Mesodermal cell (in vitro differentiated cells): ENCODE results near the gene MT1A.
"Not testable (repeated sequence)": the region's sequence is repeated elsewhere in the genome, so short reads cannot be mapped to it uniquely, and the experiment has no call there.

Experiments
- H3K27ac ChIP-seq: 2 replicates; pipeline ENCODE4 v1.7.0; 2013; ENCODE audit warnings: mild to moderate bottlenecking, low read depth, low read length, moderate library complexity; ENCODE audit not compliant: severe bottlenecking
- H3K36me3 ChIP-seq: 2 replicates; pipeline ENCODE4 v1.7.1; 2013; ENCODE audit warnings: mild to moderate bottlenecking, low read length, moderate library complexity; ENCODE audit not compliant: control insufficient read depth, insufficient read depth
- H3K4me1 ChIP-seq: one replicate; pipeline ENCODE4 v1.7.1; 2013; ENCODE audit warnings: mild to moderate bottlenecking, low read length; ENCODE audit not compliant: insufficient read depth, control insufficient read depth, poor library complexity, severe bottlenecking
- H3K4me3 ChIP-seq: 2 replicates; pipeline ENCODE4 v1.7.0; 2013; ENCODE audit warnings: low read length, control low read depth, mild to moderate bottlenecking; ENCODE audit not compliant: insufficient read depth, poor library complexity, severe bottlenecking; ENCODE audit errors: extremely low read depth
- H3K9me3 ChIP-seq: 2 replicates; pipeline ENCODE4 v1.7.1; 2013; ENCODE audit warnings: mild to moderate bottlenecking, low read length, moderate library complexity; ENCODE audit not compliant: control insufficient read depth
- WGBS, 2 experiments: methylation state at CpG; one replicate each; pipeline ENCODE4 v1.1.5; 2013; ENCODE audit warnings: missing lambda C conversion rate in 2 of 2; ENCODE audit not compliant: insufficient coverage in 2 of 2; 5-methylcytosine and 5-hydroxymethylcytosine counted together

Gene MT1A

DNA sequence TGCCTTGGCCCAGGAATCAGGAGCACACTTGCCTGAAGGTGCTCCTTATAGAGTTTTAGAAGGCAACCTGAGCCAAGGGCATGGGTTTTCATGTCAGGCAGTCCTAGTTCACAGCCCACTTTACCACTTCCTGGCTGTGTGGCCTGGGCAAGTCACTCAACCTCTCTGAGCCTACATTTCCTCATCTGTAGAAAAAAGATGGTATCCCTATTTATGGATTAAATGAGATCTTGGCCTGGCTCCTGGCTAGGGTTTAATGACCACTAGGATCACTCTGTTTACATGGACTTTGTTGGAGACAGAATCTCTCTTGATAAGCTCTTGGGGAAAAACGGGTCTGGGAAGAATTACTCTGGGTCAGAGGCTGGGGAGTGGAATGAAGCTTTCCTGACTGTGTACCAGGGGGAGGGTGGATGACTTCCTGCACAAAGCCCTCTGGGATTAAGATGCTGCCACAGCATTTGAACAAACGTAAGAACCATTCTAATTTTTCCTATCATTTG lies 27.8 kb upstream of the MT1A start:
- Histone ChIP-seq H3K9me3 (no peaks in the 10 kb centered on the region), H3K4me1 (peaks cover 39% of the 10 kb centered on the region), H3K36me3 (no peaks in the 10 kb centered on the region), H3K27ac (no peak overlapping the region), H3K4me3 (no peak overlapping the region)
- 87 to 91% methylated on average over 2 of the region's 2 CpGs for WGBS, 2 experiments

DNA sequence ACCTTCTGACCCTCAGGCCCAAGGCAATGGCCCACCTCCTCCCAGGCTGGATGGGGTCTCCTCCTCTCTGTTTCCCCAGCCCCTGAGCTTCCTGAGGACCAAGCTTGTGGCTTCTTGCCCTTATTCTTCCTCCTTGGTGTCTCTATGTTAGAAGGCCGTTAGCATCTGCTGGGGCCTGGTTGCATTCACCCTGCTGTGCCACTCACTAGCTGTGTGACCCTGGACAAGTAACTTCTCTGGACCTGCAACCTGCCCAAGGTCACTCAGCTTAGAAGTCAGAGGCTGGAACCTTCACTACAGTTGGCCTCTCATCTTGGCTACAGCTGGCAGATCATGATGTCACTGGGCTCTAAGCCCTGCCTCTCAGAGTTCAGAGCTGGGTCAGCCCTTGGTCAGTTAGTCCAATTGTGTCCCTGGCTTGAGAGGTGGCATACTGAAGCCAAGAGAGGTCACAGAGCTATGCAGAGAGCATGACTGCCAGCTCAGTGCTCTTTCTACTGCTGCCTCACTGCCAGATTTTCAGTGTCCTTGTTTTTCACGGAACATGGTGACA lies 27.1 kb upstream of the MT1A start:
- H3K27ac ChIP-seq = no peak overlapping the region
- H3K9me3 ChIP-seq = no peaks in the 10 kb centered on the region
- no peak overlapping the region for H3K4me3 ChIP-seq
- 93 to 100% methylated on average over 1 to 2 of the region's 2 CpGs for WGBS, 2 experiments
- H3K36me3 ChIP-seq = no peaks in the 10 kb centered on the region
- peaks cover 36% of the 10 kb centered on the region for H3K4me1 ChIP-seq

DNA sequence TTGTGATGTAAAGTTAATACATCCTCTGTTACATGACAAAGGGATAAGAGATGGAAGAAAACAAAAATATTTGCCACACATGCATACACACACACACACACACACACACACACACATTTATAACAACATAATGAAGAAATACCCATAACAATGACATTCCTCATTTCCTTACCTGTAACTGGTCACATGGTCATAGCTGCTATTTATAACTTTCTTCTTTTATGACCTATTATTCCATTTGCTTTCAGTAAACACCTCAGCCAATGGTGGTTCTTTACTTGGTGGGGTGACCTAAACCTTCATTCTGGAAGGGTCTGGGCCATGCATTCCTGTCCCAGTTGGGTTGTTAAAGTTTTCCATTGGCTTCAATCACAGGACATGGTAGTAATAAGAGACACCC lies 24.8 kb upstream of the MT1A start:
- H3K36me3 ChIP-seq = no peaks in the 10 kb centered on the region
- no peaks in the 10 kb centered on the region for H3K9me3 ChIP-seq
- no peak overlapping the region for H3K27ac ChIP-seq
- no peak overlapping the region for H3K4me3 ChIP-seq
- H3K4me1 ChIP-seq = peaks cover 23% of the 10 kb centered on the region

DNA sequence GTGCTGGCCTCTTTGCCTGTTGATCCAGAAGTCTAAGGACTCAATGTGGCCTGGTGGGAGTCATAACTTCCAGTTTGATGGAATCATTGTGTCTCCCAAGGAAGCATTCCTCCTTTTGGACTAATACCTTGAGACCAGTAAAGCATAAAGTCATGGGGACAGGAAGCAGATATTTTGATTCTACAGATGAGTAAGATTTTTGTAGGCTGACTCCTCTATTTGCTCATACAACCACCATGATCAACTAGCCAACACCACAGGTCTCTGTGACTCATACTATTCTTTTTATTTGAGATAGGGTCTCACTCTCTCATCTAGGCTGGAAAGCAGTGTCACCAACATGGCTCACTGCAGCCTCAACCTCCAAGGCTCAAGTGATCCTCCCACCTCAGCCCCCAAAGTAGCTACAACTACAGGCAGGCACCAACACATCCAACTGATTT lies 23.9 kb upstream of the MT1A start:
- peaks cover 16% of the 10 kb centered on the region for H3K4me1 ChIP-seq
- H3K4me3 ChIP-seq = no peak overlapping the region
- no peaks in the 10 kb centered on the region for H3K9me3 ChIP-seq
- no peaks in the 10 kb centered on the region for H3K36me3 ChIP-seq
- H3K27ac ChIP-seq = no peak overlapping the region

DNA sequence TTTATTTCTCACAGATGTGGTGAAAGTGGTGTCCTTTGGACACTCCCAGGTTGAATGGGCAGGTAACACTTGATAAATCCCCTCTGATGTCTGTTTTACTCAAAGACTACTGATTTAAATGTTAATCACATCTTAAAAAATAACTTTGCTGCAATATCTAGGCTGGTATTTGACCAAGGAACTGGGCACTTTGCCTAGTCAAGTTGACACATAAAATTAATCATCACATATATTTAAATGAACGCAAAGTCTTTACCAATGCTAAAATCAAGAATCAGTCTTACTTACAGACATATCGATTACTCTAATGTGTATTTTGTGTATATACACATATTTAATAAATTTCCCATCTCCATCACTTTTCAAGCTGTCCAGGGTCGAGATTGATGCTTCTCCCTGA lies 23.1 kb upstream of the MT1A start:
- H3K4me3 ChIP-seq = no peak overlapping the region
- no peaks in the 10 kb centered on the region for H3K36me3 ChIP-seq
- H3K9me3 ChIP-seq = no peaks in the 10 kb centered on the region
- 100% methylated on average over 1 of the region's 3 CpGs for WGBS, 2 experiments
- H3K4me1 ChIP-seq = peaks cover 11% of the 10 kb centered on the region
- H3K27ac ChIP-seq = no peak overlapping the region

DNA sequence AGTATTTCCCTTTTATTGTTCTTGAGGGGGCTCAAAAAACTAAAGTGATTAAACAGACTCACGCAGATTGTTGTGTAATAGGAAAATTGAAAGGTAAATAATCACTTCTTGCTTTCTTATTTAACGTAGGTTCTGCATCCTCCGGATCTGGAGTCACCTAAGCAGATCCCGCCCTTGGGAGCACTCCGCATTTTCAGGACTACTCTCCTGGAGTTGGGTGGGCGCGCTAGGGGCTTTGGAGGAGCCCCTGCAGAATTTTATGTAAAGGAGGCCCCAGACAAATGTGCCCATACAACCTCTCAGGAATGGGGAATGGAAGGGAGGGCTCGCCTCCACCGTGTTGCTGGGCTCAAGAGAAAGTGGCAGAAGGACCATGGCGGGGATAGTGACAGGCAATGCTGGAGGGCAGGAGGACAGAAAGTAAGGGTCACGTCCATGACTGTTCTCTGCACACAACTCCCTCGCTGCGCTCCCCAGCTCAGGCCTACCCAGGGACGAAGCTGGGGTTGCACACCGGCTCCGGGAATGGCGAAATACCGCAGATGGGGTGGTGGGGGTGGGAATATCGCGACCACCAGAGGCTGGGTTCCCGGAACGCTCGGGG lies 21.8 kb upstream of the MT1A start:
- 39 to 43% methylated on average over 17 to 18 of the region's 23 CpGs for WGBS, 2 experiments
- Histone ChIP-seq H3K27ac (no peak overlapping the region), H3K4me1 (peaks cover 6% of the 10 kb centered on the region)

DNA sequence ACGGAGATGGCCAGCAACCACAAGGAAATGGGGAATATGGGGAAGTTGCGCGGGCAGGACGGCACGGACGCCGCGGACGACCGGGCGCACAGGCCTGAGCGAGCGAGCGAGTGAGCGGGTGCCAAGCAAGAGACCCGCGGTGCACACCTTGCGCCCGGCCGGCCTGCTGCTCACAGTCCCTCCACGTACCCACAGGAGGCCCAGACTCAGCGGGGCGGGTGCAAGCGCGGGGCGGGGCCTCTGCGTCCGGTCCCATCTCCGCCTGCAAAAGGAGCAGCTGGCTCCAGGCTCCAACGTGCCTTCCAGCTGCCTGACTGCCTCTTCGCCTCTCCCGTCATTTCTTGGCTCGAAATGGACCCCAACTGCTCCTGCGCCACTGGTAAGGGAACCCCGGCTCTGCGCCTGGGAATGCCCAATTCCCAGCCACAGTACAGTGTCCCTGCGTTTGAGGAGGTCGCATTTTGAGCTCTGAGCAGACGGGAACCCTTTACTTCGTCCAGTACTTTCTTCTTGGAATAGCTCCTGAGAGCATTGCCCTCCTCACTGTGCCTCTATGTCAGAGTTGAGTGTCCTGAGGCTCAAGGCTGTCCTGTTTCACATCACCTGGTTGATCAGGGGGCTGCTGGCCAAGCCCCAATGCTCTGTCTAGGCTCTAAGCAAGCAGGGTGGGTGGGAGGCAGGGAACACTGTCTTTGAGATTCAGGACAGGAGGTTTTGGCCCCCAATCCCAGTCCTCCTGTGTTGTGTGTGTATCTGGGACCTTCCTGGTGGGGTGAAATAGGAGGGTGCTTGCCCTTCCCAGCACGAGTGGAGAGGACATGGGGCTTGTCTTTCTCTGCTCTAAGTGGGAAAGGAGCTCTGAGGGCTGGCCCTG lies 21.0 kb upstream of the MT1A start:
- Histone ChIP-seq H3K36me3 (no peaks in the 10 kb centered on the region), H3K9me3 (no peaks in the 10 kb centered on the region), H3K27ac (no peak overlapping the region), H3K4me1 (peaks cover 6% of the 10 kb centered on the region), H3K4me3 (peak overlapping the region; percentile 22)
- WGBS, 2 experiments = 11 to 13% methylated on average over 22 to 25 of the region's 41 CpGs

More for the DNA sequence above, 21.8 kb upstream of the MT1A start:
- peak overlapping the region; percentile 22 for H3K4me3 ChIP-seq
- no peaks in the 10 kb centered on the region for H3K36me3 ChIP-seq
- H3K9me3 ChIP-seq = no peaks in the 10 kb centered on the region

DNA sequence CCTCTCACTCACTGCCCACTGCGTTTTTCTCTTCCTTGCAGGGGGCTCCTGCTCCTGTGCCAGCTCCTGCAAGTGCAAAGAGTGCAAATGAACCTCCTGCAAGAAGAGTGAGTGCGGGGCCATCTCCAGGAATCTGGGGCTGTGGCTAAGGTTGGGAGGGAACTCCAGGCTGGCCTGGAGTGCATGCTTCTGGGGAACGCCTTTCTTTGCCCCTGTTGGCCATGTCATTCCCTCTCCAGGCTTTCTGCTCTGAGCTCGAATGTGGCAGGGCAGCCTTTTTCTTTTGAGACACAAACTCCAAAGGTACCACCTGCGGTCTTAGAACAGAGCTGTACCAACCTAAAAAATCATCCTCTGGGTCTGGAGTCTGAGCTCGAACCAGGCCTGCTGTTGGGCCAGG lies 20.3 kb upstream of the MT1A start:
- Histone ChIP-seq H3K4me3 (no peak overlapping the region), H3K27ac (no peak overlapping the region), H3K4me1 (peaks cover 6% of the 10 kb centered on the region), H3K36me3 (no peaks in the 10 kb centered on the region), H3K9me3 (no peaks in the 10 kb centered on the region)
- WGBS, 2 experiments = 41 to 50% methylated on average over 5 to 6 of the region's 6 CpGs

DNA sequence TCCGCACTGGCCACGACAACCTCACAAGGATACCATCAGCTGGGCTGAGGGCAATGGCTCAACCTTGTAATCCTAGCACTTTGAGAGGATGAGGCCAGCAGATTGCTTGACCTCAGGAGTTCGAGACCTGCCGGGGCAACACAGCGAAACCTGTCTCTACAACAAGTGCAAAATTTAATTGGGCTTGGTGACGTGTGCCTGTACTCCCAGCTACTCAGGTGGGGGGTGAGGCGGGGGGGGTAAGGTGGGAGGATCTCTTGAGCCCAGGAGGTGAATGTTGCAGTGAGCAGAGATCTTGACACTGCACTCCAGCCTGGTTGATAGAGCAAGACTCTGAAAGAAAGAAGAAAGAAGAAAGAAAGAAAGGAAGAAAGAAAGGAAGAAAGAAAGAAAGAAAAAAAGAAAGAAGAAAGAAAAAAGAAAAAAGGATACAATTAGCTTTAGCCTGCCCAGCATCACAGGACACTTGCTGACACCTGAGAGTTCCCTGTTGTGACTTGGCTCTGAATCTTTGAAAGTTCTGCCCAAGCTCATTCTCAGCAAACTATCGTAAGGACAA lies 18.0 kb upstream of the MT1A start:
- peaks cover 6% of the 10 kb centered on the region for H3K4me1 ChIP-seq
- no peak overlapping the region for H3K4me3 ChIP-seq
- no peaks in the 10 kb centered on the region for H3K36me3 ChIP-seq
- WGBS, 2 experiments = 67 to 84% methylated on average over 4 to 6 of the region's 8 CpGs
- H3K9me3 ChIP-seq = no peaks in the 10 kb centered on the region
- no peak overlapping the region for H3K27ac ChIP-seq

DNA sequence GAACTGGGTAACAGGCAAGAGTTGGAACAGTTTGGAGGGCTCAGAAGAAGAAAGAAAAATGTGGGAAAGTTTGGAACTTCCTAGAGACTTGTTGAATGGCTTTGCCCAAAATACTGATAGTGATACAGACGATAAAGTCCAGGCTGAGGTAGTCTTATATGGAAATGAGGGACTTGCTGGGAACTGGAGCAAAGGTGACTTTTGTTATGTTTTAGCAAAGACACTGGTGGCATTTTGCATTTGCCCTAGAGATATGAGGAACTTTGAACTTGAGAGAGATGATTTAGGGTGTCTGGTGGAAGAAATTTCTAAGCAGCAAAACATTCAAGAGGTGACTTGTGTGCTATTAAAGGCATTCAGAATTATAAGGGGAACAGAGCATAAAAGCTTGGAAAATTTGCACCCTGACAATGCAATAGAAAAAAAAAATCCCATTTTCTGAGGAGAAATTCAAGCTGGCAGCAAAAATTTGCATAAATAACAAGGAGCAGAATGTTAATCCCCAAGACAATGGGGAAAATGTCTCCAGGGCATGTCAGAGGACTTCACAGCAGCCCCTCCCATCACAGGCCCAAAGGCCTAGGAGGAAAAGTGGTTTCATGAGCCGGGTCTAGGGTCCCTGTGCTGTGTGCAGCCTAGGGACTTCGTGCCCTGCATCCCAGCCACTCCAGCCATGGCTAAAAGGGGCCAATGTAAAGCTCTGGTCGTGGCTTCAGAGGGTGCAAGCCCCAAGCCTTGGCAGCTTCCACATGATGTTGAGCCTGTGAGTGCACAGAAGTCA lies 16.6 kb upstream of the MT1A start:
- WGBS, 2 experiments = 49 to 58% methylated on average over 4 of the region's 4 CpGs
- not testable (repeated sequence) for H3K9me3 ChIP-seq, H3K4me1 ChIP-seq, H3K27ac ChIP-seq, H3K4me3 ChIP-seq, H3K36me3 ChIP-seq
